8988T (cell line): ENCODE results near the gene PODXL.
A peak's percentile ranks its signal among the peaks of the same experiment; 100 is the strongest.

ENCODE experiments used
- DNase-seq: peaks from one replicate; pipeline ENCODE4 v3.0.0; 2011

The PODXL gene

DNA sequence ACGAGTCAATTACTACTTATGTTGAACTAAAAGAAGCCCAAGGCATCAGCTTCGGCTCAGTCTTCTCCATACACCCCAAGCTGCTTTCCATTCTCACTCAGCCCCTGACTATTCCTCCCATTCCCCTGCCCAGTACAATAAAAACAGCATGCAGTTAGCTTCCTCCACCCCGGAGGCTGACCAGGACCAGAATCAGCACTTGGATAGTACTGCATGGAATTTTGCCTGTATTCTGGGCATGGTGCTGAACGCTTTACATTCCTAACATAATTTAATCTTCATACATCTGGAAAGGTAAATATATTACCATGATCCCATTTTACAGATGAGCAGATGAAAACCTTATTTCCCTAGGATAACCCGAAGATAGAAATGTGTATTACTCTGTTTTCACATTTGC is 7.5 kb upstream of the PODXL start:
- no peak for DNase-seq

DNA sequence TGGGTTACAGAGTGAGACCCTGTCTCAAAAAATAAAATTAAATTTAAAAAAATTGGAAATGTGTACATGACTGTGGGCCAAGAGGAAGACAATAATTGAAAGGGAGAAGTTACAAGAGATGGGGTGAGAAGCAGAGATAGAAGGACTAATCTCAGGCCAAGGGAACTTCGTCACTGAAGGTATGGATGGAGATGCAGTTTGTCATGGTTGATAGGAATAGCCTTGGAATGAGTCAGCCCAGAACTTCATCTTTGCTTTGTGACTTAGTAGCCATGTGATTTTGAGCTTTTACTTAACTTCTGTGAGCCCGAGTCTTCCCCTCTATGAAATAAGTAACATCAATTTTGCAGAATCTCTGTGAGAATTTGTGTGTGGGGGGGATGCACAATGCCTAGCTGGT is 6.5 kb upstream of the PODXL start:
- DNase-seq = no peak

DNA sequence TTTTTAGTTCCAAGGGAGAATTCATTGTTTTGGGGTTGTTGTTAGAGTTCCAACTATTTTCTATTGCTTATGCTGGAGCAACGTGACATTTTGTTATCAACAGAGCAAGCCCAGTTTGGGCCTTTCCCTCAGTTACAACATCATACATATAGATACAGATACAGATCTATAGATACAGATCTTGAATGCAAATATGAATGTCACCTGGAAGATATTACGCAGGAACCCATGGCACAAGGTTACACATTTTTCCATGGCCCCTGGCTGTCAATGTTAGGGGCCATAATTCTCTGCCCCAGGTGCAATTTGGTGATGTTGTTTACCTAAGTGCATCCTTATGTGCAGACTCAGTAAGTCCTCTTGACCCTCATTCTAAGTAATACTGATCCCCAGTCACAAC is 3.6 kb upstream of the PODXL start:
- no peak for DNase-seq

DNA sequence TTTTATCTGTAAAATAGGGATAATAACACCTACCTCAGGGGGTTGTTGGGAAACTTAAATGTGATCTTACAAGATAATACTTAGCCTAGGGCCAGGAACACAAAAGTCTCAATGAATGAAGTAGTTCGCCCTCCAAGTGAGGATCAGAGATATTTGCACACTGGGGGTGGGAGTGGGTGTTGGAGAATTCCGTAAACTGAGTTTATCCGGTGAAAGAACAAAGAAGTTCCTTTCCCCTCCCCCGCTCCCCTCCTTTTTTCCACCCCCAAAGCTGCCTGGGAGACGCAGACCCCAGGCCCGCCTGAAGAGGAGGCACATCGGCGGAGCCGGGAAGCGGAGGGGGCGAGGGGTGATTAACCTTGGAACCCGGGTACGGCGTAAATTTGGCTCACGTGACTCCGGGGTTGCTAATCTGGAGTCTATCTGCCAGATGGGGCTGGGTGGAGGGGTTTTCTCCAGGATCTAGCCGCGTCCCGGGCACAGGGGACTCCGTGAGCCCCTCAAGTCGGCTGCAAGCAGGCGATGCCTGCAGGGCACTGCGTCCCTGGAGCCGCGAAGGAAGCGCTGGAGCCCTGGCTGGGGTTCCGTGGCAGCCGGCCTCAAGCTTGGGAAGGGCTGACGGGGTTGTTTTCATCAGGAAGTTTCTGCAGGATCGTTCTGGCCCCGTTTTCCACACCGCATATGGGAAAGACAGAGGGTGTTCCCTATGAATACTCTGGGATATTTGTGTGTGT is 1.4 kb upstream of the PODXL start:
- DNase-seq = no peak

DNA sequence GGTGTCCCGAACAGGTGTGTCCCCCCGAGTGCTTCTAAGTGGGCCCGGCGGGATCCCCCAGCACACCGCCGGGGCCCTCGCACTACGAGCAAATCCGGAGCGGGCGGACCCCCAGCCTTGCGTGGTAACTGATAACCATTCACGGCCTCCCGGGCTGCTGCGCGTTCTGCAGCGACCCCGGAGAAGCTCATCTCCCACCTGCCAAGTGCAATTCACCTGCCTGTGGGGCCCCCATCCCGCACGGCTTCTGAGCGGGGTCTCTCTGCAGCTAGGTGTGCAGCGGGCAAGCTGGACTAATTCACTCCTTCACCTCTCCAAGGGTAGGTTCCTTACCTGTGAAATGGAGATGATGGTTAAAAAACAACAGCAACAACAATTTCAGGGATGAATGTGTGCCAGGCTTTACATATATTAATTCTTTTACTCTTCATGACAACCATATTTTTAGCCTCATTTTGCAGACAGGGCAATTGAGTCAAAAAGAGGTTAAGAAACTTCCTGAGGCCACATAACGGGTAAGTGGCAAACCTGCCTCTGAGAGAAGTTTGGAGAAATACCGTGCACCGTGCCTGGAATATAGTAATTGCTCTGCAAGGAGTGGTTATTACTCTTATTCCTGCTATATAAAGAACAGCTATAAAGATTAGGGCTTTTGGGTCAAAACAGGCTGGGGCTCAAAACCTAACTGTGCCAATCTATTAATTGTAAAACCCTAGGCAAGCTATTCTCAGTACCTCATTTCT is 652 bp upstream of the PODXL start:
- DNase-seq = no peak

DNA sequence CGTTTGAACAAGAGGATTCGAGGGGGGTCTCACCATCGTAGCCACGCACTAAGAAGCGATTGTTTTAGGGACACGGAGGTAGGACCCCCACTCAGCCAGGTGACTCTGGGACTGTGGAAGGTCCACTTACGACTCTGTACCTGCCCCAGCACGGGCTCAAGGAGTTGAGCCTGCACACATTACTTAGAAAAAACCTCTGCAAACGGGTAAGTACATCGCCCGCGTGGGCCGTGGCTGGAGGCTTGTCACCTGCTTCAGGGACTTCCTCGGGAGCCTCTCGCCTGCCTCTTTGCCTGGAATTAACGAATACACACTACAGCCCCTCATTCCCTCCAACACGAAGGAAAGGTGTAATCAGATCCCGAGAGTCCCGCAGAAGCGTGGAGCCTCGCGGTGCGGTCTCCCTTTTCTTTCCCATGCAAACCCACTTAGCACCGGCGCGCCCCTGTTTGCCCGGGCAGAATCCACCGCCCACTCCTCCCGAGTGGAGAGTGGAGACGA is 826 bp downstream of the PODXL start:
- no peak for DNase-seq

DNA sequence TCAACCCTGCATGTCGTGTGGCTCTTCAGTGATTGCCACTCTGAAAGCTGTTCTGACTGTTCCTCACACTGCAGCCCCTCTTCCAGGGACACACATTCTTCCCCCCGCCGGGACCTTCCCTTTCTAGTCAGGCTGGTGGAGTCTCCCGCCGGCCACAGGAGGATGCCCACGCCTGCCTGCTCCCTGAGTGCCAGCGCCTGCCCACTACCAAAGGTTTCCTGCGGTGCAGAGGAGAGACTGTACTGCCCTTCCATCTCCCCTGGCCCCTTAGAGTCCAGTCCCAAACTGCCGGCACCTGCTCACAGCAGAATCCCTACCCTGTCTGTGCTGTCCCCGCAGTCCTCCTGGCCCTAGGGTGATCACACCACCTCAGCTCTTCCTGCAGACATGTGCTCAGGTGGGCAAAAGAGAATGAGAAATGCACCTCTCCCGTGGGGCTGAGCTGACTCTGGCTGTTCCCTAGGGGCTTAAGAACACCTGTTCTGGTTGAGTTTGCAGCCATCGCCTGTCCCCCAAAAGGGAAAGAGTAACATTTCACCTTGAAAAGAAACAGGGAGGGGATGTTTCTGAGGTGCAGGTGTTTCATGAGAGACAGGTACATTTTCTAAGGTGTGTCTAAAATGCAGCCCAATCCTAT is 1.4 kb downstream of the PODXL start:
- no peak for DNase-seq

DNA sequence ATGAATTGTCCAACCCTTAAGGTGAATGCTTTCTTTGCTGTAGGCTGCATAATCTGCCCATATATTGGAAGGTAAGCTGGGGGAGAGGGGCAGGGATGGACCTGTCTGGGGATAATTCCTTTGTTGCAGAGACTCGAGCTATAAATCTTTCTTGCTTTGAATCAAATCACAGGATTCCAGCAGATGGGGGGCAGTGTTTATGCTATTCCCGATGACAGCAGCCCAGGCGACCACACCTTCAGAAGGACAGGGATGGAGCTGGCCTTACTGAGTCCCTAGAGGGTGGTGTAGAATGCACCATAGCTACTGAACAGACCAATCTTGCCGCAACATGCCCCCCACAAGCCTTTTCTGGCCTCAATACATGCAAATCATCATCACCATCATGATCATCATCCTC is 2.5 kb downstream of the PODXL start:
- no peak for DNase-seq

DNA sequence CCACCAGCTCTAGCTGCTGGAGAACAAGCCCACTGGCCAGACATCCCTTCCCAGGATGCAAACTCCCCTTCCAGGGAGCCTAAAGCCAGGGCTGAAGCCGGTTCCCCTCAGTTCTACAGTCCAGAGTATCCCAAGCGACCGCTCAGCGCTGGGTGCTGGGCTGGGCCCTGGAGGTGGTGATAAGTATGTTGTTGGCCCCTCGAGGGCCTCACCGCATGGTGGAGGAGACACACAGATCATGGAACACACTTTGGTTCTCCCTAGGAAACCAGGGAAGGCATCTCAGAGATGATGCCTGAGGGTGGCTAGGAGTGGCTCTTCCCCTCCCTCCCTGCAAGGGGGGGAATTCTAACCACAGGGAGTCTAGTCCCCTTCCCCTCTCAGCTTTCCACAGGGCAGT is 4.4 kb downstream of the PODXL start:
- DNase-seq = no peak

DNA sequence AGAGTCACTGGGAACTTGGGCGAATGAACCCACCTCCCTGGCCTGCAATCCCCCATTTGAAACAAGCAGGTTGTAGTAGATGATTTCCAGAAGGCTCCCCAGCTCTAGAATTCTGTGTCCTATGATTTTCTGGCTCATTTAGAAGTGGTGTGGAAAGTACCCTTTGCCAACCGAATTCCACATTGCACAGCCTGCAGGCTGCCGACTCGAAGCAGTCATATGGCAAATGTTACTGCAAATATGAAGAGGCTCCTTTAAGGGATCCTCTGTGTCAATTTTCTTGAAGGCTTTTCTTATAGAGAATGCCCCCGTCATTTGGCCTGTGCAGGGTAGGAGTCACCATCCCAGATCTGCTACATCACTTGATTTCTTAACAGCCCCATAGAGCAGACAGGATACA is 5.6 kb downstream of the PODXL start:
- no peak for DNase-seq

DNA sequence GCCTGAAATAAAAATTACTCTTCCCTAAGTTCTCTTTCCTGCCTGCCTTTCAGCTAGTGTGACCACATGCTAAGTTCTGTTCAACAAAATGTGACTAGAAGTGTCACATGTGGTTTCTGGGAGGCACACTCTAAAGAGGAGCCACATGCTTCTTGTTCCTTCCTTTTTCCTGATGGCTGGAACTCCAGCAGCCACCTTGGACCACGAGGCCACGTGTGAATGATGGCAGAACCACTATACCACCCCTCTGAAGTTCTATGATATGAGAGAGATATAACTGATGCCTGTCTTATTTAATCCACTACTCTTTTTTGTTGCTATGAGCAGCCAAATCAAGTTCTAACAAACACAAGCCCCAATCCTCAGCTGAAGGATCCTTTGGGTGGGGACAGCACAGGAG is 8.1 kb downstream of the PODXL start:
- no peak for DNase-seq

DNA sequence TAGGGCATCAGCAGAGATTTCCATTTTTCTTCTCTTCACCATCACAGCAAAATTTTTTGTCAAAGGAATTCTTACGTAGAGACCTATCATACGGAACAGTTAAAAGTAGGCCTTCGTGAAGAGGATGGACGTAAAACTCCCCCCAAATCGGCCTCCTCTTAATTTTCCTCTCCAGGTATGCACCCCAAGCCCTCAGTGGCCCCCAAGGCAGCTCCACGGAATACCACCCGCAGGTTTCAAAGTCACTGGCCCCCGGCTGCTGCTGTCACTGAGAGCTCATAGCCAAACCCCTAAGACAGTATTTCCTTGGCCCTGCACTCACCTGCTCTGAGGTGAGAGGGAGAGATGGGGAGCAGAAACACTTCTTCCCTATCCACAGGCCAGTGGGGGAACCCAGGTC is 8.8 kb downstream of the PODXL start:
- DNase-seq = no peak

DNA sequence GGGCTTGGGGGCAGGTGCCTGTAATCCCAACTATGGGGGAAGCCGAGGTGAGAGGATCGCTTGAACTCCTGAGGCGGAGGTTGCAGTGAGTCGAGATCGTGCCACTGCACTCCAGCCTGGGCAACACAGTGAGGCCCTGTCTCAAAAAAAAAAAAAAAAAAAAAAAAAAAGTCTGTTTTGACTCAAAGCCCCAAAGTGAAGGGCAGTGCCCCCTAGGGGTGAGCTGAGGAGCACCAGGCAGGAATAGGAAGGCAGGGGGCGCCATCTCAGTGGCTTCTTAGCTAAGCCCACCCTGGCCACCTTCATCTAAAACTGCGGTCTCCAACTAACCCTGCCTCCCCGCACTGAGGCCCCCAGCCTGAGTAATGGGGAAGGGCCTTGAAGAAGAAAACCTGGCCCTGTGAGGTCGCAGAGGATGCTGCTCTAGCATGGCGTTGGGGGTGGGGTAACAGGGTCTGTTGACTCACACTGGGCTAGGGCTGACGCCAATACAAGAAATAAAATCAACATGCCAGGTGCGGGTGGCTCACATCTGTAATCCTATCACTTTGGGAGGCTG is 9.8 kb downstream of the PODXL start:
- no peak for DNase-seq

DNA sequence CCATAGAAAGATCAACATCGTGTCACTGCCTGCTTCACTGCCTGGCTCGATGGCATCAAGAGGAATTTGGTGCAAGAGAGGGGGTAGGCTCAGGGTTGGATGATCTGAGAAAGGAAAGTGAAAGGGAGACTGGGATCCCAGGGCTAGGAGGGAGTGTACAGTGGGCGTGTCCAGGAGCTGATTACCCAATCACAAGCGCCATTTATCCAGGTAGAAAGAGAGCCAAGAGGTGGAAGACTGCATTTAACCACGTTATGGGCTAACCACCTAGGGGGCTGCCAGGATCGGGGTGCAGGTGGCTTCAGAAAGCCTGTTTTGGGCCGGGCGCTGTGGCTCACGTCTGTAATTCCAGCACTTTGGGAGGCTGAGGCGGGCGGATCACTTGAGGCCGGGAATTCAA is 10.3 kb downstream of the PODXL start:
- no peak for DNase-seq

DNA sequence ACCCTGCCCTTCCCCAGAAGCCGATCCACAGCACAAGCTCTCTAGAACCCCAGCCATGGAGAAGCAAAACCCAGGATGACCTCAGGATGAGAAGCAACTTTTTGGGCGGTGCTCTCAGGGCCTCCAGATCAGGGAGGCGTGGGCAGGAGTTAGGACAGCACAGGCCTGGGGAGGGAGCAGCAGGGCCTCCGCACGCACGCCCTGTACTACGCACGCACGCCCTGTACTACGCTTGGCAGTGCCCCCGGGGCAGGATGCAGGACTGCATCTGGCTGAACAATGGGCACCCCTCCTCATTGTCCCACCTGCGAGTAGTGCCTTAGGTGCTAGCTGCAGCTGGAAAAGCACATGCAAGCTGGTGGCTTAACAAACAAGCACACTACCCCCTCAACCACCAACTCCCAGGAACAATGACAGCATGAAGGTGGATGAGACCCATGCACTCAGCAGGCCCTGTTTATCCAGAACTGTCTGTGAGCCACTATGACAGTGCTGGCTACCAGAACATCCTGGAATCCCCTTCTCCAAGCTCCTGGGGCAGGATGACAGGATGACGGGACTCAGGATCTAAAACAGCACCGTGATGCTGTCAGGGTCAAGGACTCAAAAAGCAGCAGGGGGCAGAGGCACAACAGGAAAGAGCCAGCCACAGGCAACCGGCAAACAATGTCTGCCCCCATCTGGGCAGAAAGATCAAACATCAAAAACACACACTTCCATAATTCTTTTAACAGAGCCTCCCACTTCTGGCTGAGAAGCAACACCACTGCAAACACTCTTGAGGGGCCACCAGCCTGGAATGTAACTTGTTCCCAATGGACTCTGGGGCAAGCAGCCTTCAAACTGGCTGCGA is 11.8 kb downstream of the PODXL start:
- no peak for DNase-seq

DNA sequence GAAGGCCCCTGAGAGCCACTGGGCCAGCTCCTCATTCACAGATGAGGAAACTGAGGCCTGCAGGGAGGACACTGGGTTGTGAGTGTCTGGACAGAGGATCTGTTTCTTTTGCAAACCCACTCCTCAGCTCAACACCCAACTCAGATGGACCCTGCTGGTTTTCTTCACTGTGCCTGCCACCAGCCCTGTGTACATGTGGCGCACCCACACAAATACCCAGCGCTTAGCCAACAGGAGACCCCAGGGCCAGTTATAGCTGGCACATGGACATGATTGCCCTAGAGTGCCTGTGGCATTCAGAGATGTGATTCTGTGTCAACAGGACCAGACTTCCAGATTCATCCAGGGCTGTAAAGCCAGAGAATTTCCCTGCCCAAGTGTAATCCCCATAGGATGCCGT is 12.4 kb downstream of the PODXL start:
- no peak for DNase-seq

DNA sequence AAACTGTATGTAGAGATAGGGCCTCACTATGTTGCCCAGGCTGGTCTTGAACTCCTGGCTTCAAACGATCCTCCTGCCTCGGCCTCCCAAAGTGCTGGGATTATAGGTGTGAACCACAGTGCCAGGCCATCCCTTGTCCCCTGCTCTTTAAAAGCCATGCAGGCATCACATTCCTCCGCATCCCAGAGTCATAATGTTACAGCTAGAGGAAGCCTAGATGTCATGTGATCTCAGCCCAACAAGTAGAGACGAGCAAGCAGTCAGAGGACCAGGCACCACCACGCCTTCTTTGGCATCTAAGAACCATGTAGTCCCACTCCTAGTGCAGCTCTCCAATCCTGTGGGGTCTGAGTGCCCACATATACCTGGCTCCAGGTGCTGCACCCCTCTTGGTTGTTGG is 13.1 kb downstream of the PODXL start:
- DNase-seq = no peak

DNA sequence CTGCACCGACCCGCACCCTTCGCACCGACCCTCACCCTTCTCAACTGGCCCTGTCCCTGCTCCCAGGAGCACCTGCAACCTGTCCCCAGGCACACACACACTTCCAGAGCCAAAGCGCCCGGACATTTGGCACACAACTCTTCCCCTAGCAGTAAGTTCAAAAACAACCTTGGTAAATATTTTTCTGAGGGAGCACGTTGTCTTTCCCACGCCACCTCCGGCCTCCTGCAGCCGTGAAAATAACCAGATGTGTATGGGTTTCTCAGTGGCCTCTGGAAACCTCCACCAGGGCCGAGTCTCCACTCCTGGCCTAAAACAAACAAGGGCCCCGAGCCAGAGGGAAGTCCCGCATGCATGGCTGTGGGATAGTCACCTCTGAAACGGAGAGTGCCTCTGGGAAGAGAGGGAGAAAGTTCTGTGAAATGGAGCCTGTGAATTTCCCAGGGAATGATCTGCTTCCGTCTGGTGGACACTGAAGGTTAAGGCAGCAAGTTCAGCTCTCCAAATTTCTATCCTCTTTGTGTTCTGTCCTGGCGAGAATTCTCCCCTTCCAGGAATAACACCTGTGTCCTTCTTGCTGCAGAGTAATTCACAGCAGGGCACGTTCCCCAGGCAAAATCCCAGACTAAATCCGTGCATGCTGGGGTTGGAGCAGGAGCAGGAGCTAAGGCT is 15.8 kb downstream of the PODXL start:
- no peak for DNase-seq

DNA sequence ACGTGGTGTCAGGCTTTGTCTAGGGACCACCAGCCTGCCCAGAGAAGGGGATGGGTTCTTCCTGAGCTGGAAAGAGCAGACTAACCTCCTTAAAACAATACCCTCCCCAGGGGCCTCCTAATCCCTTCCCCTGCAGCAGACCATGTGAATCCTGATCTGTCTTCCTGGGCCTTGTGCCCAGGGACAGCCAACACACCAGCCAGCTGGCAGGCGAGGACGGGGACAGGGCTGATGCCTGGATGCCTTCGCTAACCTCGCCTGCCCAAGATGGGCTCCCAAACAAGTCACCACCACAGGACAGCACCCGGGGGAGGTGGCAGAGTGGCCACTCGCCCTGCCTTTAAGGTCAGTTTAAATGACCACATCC is 17.6 kb downstream of the PODXL start:
- DNase-seq = no peak

DNA sequence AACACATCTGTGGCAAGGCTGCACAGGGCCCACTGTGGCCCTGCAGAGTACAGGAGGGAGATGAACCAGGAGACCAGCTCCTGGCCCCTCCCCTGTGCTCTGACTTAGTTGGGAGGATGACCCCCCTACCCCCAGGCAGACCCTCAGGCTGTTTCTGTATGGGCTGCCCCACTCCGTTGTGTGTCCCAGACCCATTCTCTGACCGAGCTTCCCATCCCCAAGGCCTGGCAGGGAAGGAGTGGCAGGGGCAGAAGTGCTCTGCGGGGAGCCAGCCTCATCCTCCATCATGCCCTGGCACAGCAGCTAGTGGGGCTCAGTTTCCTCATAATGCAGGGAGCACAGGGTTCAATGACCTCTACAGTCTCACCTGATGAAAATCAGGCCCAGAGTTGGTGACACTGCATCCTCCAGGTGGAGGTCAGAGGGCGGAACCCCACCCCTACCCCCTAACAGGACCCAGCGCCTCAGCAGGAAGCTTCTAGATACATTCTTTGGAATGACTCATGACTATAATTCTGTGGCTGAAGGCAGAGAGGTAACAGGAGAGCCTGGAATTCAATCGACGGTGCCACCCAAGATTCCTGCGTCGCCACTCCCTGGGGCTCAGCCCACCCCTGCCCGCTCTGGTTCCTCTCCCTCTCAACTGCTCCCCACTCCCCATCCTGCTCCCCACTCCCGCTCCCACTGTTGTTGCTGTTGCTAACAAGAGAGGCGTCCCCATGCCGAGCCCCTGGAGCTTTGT is 18.2 kb downstream of the PODXL start:
- peak; percentile 59 for DNase-seq

DNA sequence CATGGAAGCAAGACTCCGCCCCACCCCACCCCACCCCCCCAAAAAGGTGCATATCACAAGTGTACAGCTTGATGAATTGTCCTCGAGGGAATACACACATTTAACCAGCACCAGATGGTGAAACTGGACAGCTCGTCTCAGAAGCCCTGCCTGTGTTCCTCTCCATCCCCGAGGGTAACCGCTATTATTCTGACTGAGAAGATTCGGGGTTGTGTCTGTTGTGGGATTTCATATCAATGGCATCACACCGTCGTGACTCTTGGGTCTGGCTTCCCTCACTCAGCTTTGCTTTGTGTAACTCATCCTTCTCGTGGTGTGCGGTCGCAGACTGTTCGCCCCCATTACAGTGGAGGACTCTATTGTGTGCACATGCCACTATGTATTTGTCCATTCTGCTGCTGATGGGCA is 18.9 kb downstream of the PODXL start:
- DNase-seq = no peak
